Measurements from ENCODE around the gene HRK. TPM values are rescaled to one million over a fixed set of nuclear protein-coding genes. Genes with fewer than 3 reads are reported as not detected.

Gene HRK
- total and polyA plus RNA-seq, 12 donors: 0.09 to 1.1 (median 0.24) TPM; not detected in 3

DNA sequence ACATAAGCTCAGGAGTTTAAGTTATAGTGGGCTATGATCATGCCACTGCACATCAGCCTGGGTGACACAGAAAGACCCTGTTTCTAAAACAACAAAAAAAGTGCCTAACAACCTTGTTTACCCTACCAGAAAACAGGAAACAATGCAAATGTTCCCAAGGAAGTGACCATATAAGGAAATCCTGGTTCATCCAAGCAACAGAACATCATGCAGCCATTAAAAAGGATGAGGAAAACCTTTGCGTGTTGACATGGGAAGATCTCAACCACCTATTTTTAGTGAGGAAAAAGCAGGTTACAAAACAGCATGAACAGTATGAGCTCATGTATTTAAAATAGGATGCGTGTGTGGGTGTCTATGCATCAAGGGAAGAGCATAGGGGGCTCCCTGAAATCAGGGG, 13.7 kb downstream of the HRK start:
- 74 to 97% (median 89%) methylated on average over 2 of the region's 2 CpGs for WGBS, 4 donors
- H3K9me3 ChIP-seq (replicated peaks in 1 of 3): no peaks in the 10 kb centered on the region
- DNase-seq: no peak
- H3K36me3 ChIP-seq (replicated peaks in 1 of 2): no peaks in the 10 kb centered on the region
- no peak for TF ChIP-seq CTCF (IDR thresholded peaks at IDR 0.05)
- no peak for TF ChIP-seq POLR2A (IDR thresholded peaks at IDR 0.05)
- no peak overlapping the region for H3K4me3 ChIP-seq
- intact Hi-C loops (cut with DNase I): no loop called here
- H3K4me1 ChIP-seq (replicated peaks in 1 of 2): no peaks in the 10 kb centered on the region
- H3K27ac ChIP-seq: no peak overlapping the region
- H3K27me3 ChIP-seq: no peaks in the 10 kb centered on the region

DNA sequence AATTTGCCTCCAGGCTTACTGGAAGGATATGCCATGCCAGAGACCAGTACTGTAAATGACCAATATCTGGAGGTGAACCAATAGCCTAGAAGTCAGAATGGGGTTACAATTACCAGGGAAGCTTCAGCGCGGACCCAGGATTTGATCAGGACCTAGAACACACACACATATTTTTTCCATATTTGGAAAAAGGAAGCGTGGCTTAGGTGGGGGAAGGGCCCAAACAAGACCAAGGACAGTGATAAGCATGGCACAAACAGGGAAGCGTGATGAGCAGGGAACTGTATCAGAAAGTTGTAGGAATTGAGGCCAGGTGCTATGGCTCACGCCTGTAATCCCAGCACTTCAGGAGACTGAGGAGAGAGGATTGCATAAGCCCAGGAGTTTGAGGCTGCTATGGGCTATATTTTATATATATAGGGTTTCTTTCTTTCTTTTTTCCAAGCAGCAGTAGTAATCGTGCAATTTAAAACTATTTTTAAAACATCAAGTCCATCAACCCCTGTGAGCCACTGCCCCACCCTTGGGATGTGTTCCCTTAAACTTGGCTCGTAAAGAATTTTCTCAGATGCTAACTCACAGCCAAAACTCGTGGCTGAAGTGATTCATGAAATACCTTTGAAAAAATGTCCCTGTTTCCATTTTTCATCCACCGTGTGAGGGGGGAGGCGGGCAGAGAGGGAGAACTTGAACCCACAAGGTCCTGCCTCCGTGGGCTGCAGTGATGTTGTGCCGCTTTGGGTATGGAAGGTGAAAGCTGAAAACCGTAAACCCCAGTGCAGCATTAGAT, 16.7 kb downstream of the HRK start:
- 35 to 46% (median 42%) methylated on average over 13 of the region's 13 CpGs for WGBS, 4 donors
- no peaks in the 10 kb centered on the region for H3K9me3 ChIP-seq (replicated peaks in 1 of 3)
- no peaks in the 10 kb centered on the region for H3K4me1 ChIP-seq (replicated peaks in 1 of 2)
- TF ChIP-seq POLR2A (IDR thresholded peaks at IDR 0.05) (no peak), CTCF (IDR thresholded peaks at IDR 0.05) (no peak)
- no peaks in the 10 kb centered on the region for H3K27me3 ChIP-seq
- no peak overlapping the region for H3K4me3 ChIP-seq
- H3K27ac ChIP-seq: no peak overlapping the region
- intact Hi-C loops (cut with DNase I): no loop called here
- DNase-seq: peak in 2 of 7 donors; percentile 17 to 18
- no peaks in the 10 kb centered on the region for H3K36me3 ChIP-seq (replicated peaks in 1 of 2)

GRCh38 chr12:116863275-116863767, 17.9 kb downstream of the HRK start:
- 60 to 65% (median 63%) methylated on average over 5 to 6 of the region's 6 CpGs for WGBS, 4 donors
- intact Hi-C loops (cut with DNase I): no loop called here

GRCh38 chr12:116862167-116862566, 19.1 kb downstream of the HRK start:
- TF ChIP-seq POLR2A (IDR thresholded peaks at IDR 0.05): no peak
- TF ChIP-seq CTCF (IDR thresholded peaks at IDR 0.05): no peak
- 93 to 97% (median 95%) methylated on average over 4 of the region's 4 CpGs for WGBS, 4 donors
- Histone ChIP-seq H3K27ac (no peak overlapping the region), H3K9me3 (replicated peaks in 1 of 3) (no peaks in the 10 kb centered on the region), H3K4me1 (replicated peaks in 1 of 2) (no peaks in the 10 kb centered on the region), H3K27me3 (no peaks in the 10 kb centered on the region), H3K4me3 (no peak overlapping the region), H3K36me3 (replicated peaks in 1 of 2) (no peaks in the 10 kb centered on the region)
- intact Hi-C loops (cut with DNase I): no loop called here
- no peak for DNase-seq

More at GRCh38 chr12:116863275-116863767, 17.9 kb downstream of the HRK start:
- Histone ChIP-seq H3K27me3 (no peaks in the 10 kb centered on the region), H3K36me3 (replicated peaks in 1 of 2) (no peaks in the 10 kb centered on the region), H3K27ac (no peak overlapping the region), H3K4me1 (replicated peaks in 1 of 2) (no peaks in the 10 kb centered on the region), H3K9me3 (replicated peaks in 1 of 3) (no peaks in the 10 kb centered on the region), H3K4me3 (no peak overlapping the region)
- no peak for DNase-seq
- no peak for TF ChIP-seq POLR2A (IDR thresholded peaks at IDR 0.05)
- TF ChIP-seq CTCF (IDR thresholded peaks at IDR 0.05): peak in 2 of 6 experiments; percentile 23 to 34
